Uterus (tissue), 2 donors: ENCODE results near the gene HLA-DMA.

Experiments
- POLR2A ChIP-seq, 2 donors: fragments of 450-650 bp; IDR thresholded peaks; one replicate each; pipeline ENCODE4 v1.6.1; 2016; ENCODE audit warnings: antibody characterized with exemption in 2 of 2, mild to moderate bottlenecking in 1 of 2, moderate library complexity in 1 of 2
- TF ChIP-seq, protein P1 (sequence below), 4 experiments: fragments of 200-600 bp in 2 of 4; fragments of 450-650 bp in 2 of 4; sonication (generic) in 2 of 4; IDR thresholded peaks; one replicate each; pipeline ENCODE4 v1.5.1; 2016 to 2019; ENCODE audit warnings: antibody characterized with exemption in 4 of 4, mild to moderate bottlenecking in 2 of 4, moderate library complexity in 1 of 4

DNA sequence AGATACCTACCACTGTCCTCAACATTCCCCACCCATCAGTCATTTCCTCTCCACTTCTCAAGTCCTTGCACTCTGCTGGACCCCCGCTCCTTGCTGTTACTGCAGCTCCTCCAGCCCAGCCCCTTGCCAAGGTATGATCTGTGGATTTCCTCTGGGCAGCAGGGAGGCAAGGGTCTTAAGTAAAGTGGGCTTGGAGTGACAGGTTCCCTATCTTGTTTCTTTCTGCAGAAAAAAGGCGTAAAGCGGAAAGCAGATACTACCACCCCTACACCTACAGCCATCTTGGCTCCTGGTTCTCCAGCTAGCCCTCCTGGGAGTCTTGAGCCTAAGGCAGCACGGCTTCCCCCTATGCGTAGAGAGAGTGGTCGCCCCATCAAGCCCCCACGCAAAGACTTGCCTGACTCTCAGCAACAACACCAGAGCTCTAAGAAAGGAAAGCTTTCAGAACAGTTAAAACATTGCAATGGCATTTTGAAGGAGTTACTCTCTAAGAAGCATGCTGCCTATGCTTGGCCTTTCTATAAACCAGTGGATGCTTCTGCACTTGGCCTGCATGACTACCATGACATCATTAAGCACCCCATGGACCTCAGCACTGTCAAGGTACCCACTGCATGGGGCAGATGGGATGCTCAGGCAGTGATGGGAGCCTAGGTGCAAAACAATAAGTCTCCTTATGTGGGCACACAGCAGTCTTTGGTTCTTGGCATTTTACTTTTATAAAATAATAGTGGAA lies 23.6 kb upstream of the HLA-DMA start:
- no peak for TF ChIP-seq POLR2A (IDR thresholded peaks at IDR 0.05)
- TF ChIP-seq, protein P1, sequence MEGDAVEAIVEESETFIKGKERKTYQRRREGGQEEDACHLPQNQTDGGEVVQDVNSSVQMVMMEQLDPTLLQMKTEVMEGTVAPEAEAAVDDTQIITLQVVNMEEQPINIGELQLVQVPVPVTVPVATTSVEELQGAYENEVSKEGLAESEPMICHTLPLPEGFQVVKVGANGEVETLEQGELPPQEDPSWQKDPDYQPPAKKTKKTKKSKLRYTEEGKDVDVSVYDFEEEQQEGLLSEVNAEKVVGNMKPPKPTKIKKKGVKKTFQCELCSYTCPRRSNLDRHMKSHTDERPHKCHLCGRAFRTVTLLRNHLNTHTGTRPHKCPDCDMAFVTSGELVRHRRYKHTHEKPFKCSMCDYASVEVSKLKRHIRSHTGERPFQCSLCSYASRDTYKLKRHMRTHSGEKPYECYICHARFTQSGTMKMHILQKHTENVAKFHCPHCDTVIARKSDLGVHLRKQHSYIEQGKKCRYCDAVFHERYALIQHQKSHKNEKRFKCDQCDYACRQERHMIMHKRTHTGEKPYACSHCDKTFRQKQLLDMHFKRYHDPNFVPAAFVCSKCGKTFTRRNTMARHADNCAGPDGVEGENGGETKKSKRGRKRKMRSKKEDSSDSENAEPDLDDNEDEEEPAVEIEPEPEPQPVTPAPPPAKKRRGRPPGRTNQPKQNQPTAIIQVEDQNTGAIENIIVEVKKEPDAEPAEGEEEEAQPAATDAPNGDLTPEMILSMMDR (IDR thresholded peaks at IDR 0.05), result no peak
